Measurements from ENCODE around the gene POC1B.

- TF ChIP-seq, protein P1, sequence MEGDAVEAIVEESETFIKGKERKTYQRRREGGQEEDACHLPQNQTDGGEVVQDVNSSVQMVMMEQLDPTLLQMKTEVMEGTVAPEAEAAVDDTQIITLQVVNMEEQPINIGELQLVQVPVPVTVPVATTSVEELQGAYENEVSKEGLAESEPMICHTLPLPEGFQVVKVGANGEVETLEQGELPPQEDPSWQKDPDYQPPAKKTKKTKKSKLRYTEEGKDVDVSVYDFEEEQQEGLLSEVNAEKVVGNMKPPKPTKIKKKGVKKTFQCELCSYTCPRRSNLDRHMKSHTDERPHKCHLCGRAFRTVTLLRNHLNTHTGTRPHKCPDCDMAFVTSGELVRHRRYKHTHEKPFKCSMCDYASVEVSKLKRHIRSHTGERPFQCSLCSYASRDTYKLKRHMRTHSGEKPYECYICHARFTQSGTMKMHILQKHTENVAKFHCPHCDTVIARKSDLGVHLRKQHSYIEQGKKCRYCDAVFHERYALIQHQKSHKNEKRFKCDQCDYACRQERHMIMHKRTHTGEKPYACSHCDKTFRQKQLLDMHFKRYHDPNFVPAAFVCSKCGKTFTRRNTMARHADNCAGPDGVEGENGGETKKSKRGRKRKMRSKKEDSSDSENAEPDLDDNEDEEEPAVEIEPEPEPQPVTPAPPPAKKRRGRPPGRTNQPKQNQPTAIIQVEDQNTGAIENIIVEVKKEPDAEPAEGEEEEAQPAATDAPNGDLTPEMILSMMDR (IDR thresholded peaks at IDR 0.05) = no peak
- TF ChIP-seq POLR2A (IDR thresholded peaks at IDR 0.05) = no peak
Observed at GRCh38 chr12:89523843-89524540, 1.9 kb downstream of the POC1B start.
